Kidney (tissue), 14 donors: ENCODE measurements around the gene TMEM72. TPM values are rescaled to one million over a fixed set of nuclear protein-coding genes. Genes with fewer than 3 reads are reported as not detected.

Experiments
- DNase-seq, 5 donors: peaks; one replicate each; pipeline ENCODE4 v3.0.0-alpha.2; 2013 to 2020
- FAIRE-seq: peaks from 2 replicates; lab custom pipeline; 2012; peaks lifted over from hg19 to GRCh38; lab: Jason Lieb, UNC
- H3K27ac ChIP-seq, 2 donors: one replicate each; pipeline ENCODE4 v1.7.0; 2013; ENCODE audit warnings: low read depth in 2 of 2, low read length in 2 of 2, inconsistent platforms in 1 of 2
- H3K27me3 ChIP-seq: one replicate; pipeline ENCODE4 v1.7.1; 2013; ENCODE audit warnings: low read length, inconsistent platforms; ENCODE audit not compliant: control insufficient read depth, insufficient read depth
- H3K36me3 ChIP-seq, 3 donors: one replicate each; pipeline versions ENCODE4 v1.7.0 to v1.7.1; 2013; ENCODE audit warnings: low read length in 3 of 3, control low read depth in 1 of 3, inconsistent platforms in 1 of 3; ENCODE audit not compliant: insufficient read depth in 3 of 3, control insufficient read depth in 2 of 3
- H3K4me1 ChIP-seq, 3 donors: one replicate each; pipeline versions ENCODE4 v1.7.0 to v1.7.1; 2013; ENCODE audit warnings: low read length in 3 of 3, inconsistent platforms in 1 of 3, low read depth in 1 of 3; ENCODE audit not compliant: control insufficient read depth in 2 of 3, insufficient read depth in 2 of 3
- H3K4me3 ChIP-seq, 3 donors: one replicate each; pipeline versions ENCODE4 v1.7.0 to v1.8.1; 2013; ENCODE audit warnings: low read length in 3 of 3, control low read depth in 1 of 3, inconsistent platforms in 1 of 3
- H3K9ac ChIP-seq, 3 donors: one replicate each; pipeline versions ENCODE4 v1.7.0 to v1.7.1; 2013; ENCODE audit warnings: low read length in 3 of 3, control low read depth in 1 of 3, inconsistent platforms in 1 of 3
- H3K9me3 ChIP-seq, 3 donors: one replicate each; pipeline versions ENCODE4 v1.7.0 to v1.7.1; 2013; ENCODE audit warnings: low read length in 3 of 3, control low read depth in 1 of 3, inconsistent platforms in 1 of 3; ENCODE audit not compliant: control insufficient read depth in 2 of 3, insufficient read depth in 1 of 3
- CTCF ChIP-seq: IDR thresholded peaks from 3 replicates; pipeline ENCODE4 v1.5.1; 2012; ENCODE audit warnings: mild to moderate bottlenecking, moderate library complexity, borderline replicate concordance; ENCODE audit not compliant: insufficient read depth; ENCODE audit errors: extremely low read depth
- intact Hi-C: fragments of 100-400 bp; cut with DNase I; formaldehyde crosslinking; loops from one replicate; pipeline ENCODE4 v1.11.1; 2022
- polyA plus RNA-seq: library from polyadenylated mRNA; stranded (reverse); fragments of 350-450 nt; fragmentation: Illumina TruSeq; extraction: RNeasy Lipid Tissue Mini Kit (QIAGEN cat#74804); gene quantifications from one replicate; pipeline ENCODE4 v1.2.3, GENCODE V29; 2014; ENCODE audit warnings: low read depth, low replicate concordance; ENCODE audit not compliant: insufficient read depth
- total RNA-seq: library from RNA; stranded (reverse); fragmentation: NEBNext Ultra II Directional; extraction: Animal tissue kit (Norgen Biotek cat#: 25700); gene quantifications from one replicate; pipeline ENCODE4 v1.2.1, GENCODE V29; 2021
- donor health status: control.
- donor health status: control.
- donor health status: control.
- donor health status: control.
- donor health status: control.
- donor health status: DM: yes; HTN: yes; CAD: no.
- donor health status: Normal renal cell carcinoma (clear cell type).

TMEM72 gene
- total and polyA plus RNA-seq, 2 donors from 2014 or later, result 19.3 to 127 TPM

- intact Hi-C loops, result no loop called here
- TF ChIP-seq CTCF, result no peak
- Histone ChIP-seq H3K27ac (no peak overlapping the region), H3K4me3 (no peak overlapping the region), H3K4me1 (peaks cover 0 to 21% (median 11%) of the 10 kb centered on the region in 3 donors), H3K9me3 (no peaks in the 10 kb centered on the region), H3K36me3 (no peaks in the 10 kb centered on the region), H3K9ac (no peak overlapping the region), H3K27me3 (no peaks in the 10 kb centered on the region)
- DNase-seq (peak in 1 of 5 donors; percentile 11), FAIRE-seq (no peak)
These were observed 40.6 kb downstream of the TMEM72 start for GRCh38 chr10:44951576-44952226.

DNA sequence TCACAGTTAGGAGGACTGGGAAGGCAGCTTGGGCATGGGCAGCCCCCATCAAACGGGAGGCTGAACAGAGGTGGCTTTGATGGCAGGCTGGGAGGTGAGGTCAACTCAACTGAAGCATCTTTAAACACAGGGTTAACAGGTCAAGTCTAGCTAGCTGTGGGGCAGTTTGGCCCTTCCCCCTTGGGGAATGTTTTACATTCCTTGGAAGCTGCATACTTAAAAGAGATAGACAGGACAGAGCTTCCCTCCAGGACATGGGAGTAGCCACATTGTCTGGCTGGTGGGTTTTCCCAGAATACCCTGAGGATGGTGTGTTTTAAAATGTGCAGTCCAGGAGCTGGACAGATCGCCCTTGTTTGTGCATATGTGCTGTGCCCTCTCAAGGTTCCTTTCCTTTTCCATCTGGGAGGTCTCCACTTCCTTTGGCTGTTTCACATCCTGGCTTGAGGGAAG, 41.7 kb downstream of the TMEM72 start:
- TF ChIP-seq CTCF, result no peak
- H3K4me3 ChIP-seq, result no peak overlapping the region
- intact Hi-C loops, result no loop called here
- H3K27me3 ChIP-seq, result no peaks in the 10 kb centered on the region
- no peaks in the 10 kb centered on the region for H3K36me3 ChIP-seq
- no peaks in the 10 kb centered on the region for H3K9me3 ChIP-seq
- H3K27ac ChIP-seq, result no peak overlapping the region
- H3K4me1 ChIP-seq, result peaks cover 0 to 25% (median 11%) of the 10 kb centered on the region in 3 donors
- no peak for FAIRE-seq
- no peak overlapping the region for H3K9ac ChIP-seq
- peak in 1 of 5 donors; percentile 43 for DNase-seq

GRCh38 chr10:44954042-44954441, 42.9 kb downstream of the TMEM72 start:
- FAIRE-seq, result no peak
- H3K9ac ChIP-seq, result no peak overlapping the region
- H3K9me3 ChIP-seq, result no peaks in the 10 kb centered on the region
- no peak overlapping the region for H3K27ac ChIP-seq
- H3K4me3 ChIP-seq, result no peak overlapping the region
- no peaks in the 10 kb centered on the region for H3K36me3 ChIP-seq
- DNase-seq, result no peak
- TF ChIP-seq CTCF, result no peak
- no peaks in the 10 kb centered on the region for H3K27me3 ChIP-seq
- H3K4me1 ChIP-seq, result peaks cover 0 to 34% (median 16%) of the 10 kb centered on the region in 3 donors
- intact Hi-C loops, result no loop called here
